HG03175 (cell line): ENCODE measurements around the gene AGAP1.
A peak's percentile ranks its signal among the peaks of the same experiment; 100 is the strongest.

Source experiments
- ATAC-seq: cut with Tn5 transposase; IDR thresholded peaks from one replicate; pipeline ENCODE4 v1.9.1; 2021; ENCODE audit warnings: mild to moderate bottlenecking, moderate library complexity; ENCODE audit not compliant: unreplicated experiment

The AGAP1 gene

DNA sequence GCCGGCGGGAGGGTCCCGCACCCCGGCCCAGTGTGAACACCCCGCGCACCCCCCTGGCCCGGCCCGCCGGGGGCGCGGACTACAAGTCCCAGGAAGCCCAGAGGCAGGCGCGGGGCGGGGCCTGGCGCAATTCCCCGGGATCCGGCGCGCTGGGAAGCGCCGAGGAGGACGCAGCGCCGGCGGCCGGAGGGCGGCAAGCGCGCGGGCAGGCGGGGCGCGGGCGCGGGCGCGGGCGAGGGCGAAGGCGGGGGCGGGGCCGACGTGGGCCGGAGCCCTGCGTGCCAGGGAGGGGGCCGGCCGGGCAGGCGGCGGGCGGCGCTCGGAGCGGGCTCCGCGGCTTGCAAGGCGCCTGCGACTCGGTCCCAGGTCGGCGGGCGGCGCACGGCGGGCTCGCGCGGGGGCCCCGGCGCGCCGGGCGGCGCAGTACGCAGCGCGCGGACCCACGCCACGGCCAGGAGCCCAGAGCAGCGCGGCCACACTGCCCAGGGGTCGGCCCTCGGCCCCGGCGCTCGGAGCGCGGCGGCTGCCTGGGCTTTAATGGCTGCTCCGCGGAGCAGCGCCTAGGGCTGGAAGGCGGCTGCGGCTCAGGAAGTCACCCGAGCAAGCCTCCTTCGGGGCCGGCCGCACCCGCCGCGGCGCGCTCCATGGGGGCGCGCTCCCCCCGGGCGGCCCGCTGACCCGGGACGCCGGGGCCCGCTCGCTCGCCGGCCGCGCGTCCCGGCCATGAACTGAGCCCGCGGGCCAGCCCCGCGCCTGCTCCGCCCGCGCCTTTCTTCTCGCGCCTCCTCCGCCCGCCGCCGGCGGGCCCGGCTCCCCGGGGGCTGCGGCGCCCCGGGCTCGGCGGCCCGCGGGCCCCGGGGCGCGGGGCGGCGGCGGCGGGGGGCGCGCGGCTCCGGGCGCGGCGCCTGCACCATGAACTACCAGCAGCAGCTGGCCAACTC, at the start of gene AGAP1:
AGAP1 (plus strand) TSS at position 269 of the 941 bp plus-strand sequence.
- no peak for ATAC-seq

GRCh38 chr2:235444101-235444597, 49.7 kb upstream of the AGAP1 start:
- ATAC-seq = no peak

- no peak for ATAC-seq
Measured at GRCh38 chr2:235445116-235445515, 48.7 kb upstream of the AGAP1 start.

DNA sequence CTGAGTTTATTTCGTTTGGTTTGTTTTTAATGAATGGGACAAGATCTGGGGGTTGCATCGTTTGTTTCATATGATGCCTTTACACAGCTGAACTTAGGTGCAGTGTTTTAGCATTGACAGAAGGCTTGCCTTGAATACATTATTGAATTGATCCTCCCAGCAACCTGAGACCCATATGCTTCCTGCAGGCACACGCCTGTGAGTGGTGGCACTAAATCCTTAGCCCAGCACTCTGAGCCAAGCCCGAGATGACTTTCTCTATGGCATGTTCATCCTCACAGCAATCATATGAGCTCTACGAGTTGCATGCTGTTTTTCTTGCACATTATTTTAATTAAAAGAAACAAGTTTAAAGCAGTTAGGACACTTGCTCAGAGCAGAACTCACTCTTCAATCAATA, 47.8 kb upstream of the AGAP1 start:
- no peak for ATAC-seq

DNA sequence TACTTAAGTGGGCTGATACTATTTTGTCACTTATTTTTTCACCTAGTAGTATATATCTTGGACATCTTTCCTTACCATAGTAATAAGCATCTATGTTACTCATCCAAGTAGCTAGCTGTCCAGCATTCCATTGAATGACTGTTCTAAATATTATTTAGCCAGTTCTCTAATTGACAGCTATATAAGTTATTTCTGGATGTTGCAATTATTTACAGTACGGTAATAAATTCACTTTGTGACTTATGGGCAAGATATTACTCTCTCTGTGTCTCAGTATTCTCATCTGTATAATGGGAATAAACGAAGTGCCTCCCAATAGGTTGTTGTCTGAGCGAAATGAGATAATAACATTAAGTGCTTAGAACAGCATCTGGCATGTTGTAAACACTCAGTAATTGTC, 46.6 kb upstream of the AGAP1 start:
- no peak for ATAC-seq

DNA sequence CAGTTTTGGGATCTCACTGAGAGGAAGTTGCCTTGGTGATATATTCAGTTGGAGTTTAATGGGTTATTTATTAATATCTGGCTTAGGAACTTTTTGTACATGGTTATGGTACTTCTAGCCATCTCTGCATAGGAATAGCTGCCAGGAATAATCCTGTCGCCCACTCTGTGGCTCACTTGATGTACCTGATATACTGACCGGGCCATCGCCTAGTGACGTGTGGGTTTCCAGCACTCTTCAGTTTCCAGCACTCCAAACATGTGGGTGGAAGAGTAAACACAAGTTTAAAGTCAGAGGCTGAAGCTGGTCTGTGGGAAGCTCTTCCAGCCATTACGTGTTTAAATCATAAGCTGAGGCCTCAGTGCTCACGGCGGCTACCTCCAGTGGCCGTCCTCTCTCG, 44.3 kb upstream of the AGAP1 start:
- no peak for ATAC-seq

GRCh38 chr2:235453605-235454151, 40.2 kb upstream of the AGAP1 start:
- ATAC-seq = no peak

GRCh38 chr2:235458839-235459273, 35.0 kb upstream of the AGAP1 start:
- ATAC-seq = no peak

GRCh38 chr2:235460548-235461047, 33.2 kb upstream of the AGAP1 start:
- ATAC-seq = no peak

- ATAC-seq = no peak
Measured at GRCh38 chr2:235461763-235462414, 32.0 kb upstream of the AGAP1 start.

- no peak for ATAC-seq
Measured at GRCh38 chr2:235462415-235462790, 31.4 kb upstream of the AGAP1 start.

DNA sequence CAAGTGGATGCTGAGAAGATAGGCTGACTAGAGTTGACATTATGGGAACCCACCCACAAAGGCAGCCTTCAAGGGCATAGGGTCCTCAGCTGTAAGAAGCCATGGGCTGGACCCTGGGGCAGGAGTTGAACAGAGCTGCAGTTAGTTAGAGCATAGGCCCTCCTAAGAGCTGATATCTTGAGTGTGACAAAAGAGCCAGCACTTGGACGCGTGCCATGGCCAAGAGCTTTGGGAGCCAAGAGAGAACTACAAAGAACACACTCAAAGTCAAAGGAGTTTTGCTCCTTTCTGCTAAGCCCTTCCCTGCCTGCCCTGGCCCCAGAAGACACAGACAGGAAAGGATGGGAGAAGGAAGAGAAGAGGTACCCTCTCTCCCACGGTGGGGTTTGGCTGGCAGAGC, 29.9 kb upstream of the AGAP1 start:
- no peak for ATAC-seq

GRCh38 chr2:235467588-235467987, 26.3 kb upstream of the AGAP1 start:
- ATAC-seq = no peak

DNA sequence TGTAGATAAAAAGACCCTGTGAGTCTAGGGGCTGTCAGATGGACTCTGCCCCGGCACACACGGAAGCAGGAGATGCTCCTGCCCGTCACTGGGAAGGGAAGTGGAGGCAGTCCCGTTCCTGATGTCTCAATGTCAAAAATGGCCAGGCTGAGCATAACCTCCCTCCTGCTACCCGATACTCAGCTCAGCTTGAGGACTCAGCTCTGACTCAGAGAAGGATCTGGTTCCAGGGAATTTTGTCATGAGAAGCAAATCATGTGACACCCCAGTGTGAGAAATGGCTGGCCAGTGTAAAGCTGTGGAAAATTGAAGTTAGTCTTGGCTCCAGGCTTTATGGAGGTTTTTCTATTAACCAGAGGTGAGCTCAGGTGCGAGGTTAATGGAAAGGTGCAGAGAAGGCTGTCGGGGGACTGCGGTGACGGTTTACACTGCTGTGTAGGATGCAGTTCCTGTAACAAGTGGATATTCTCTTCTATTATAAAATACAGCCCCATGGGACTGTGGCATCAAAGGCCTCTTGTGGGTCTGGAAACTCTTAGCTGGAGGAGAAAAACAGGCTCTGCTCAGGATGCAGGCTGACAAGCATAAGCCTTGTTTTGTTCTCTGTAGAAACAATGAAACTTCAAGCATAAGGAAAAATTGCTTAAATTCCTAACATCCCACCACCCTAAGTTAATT, 24.7 kb upstream of the AGAP1 start:
- no peak for ATAC-seq

- no peak for ATAC-seq
Measured at GRCh38 chr2:235471186-235471747, 22.6 kb upstream of the AGAP1 start.

DNA sequence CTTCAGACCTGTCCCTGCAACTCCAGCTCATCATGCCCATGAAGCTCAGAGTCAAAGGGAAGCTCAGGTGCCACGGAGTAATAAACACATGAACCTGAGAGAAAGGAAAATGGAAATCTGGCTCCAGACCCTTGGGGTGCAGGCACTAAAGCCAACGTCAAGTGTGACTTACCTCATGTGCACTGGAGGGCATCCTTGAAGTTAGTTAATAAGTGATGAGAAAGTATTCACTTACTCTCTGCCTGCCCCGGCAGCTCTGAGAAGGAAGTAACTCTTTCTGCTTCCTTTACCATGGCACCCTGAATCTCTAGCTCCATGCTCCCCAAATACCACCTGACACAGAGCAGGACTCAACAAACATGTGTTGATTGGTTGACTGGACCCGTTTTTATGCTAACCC, 21.4 kb upstream of the AGAP1 start:
- ATAC-seq = no peak

DNA sequence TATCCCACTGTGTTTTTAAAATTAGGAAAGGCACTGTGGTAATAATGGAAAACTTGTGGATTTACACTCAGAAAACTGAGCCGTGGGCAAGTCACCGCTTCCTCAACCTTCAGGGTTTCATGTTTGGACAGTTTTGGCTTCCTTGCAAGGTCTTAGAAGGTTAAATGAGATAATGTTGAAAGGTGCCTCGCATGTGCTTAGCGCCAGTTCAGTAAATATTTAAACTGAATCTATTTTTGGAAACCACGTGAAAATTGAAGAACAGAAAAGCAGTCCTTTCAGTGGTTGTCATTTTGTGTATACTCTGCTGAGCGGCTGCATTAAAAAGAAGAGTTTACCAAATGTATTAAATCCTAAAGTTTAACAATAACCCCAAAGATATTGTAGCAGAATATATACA, 15.2 kb upstream of the AGAP1 start:
- ATAC-seq = no peak

DNA sequence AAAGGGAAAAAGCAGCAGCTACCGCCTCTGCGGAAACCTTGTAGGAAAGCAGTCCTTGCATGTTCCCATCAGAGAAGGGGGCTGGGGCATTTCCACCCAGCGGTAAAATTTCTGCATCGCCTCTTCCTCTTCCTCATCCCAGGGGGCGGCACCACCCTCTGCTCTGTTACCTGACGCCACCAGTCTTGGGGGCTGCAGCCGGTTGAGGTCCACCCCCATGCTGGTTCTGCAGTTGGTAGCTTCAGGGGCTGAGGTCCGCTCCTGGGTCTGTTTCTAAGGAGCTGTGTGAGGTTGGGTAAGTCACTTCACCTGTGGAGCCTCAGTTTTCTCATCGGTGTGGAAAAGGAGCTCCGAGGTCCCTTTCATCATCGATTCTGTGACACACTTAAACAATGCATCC, 14.2 kb upstream of the AGAP1 start:
- no peak for ATAC-seq

DNA sequence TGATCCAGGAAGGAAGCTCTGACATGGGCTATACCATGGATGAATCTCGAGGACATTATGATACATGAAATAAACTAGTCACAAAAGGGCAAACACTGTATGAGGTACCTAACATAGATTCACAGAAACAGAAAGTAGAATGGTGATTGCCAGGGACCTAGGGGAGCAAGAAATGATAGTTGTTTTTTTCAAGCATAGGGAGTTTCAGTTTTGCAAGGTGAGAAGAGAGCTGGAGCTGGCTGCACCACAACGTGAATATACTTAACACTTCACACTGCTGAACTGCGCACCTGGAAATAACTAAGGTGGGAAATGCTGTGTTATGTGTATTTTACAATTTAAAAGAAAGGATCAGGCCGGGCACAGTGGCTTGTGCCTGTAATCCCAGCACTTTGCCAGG, 13.2 kb upstream of the AGAP1 start:
- peak; percentile 64 for ATAC-seq

DNA sequence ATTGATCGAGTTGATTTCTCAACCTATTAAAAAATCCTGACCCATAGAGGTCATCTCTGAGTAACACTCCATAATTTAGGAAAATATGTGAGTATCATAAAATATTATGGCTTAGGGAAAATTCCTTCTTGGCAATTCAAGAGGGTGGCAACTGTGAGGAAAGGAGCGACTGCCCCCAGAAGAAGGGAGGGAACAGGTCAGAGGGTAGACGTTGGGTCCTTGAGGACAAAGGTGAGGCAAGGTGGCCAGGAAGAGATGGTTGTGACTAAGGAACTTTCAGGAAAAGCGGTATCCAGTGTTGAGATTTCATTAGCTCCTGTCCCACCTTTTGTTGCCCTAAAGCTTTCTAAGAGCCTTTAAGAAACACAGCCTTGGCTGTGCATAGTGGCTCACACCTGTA, 10.5 kb upstream of the AGAP1 start:
- ATAC-seq = no peak

GRCh38 chr2:235485362-235485761, 8.5 kb upstream of the AGAP1 start:
- no peak for ATAC-seq
